SK-MEL-5 (cell line): Measurements from ENCODE around the gene PPP2R5C. TPM values are rescaled to one million over a fixed set of nuclear protein-coding genes. Genes with fewer than 3 reads are reported as not detected.

Experiments
- DNase-seq: peaks from one replicate; pipeline ENCODE4 v3.0.0-alpha.2; 2016; ENCODE audit warnings: low read depth, low spot score
- in situ Hi-C: cut with HindIII; loops from 2 replicates; pipeline ENCODE4 v1.10.0; 2016; ENCODE audit warnings: low sequenced_read_pairs, high pct_unique_total_duplicates, low pct_unique_long_range_greater_than_20kb
- total RNA-seq: library from RNA; depleted of rRNA; stranded (reverse); fragments of >200 nt; shearing (Covaris generic); gene quantifications from 2 replicates; pipeline ENCODE4 v1.2.3, GENCODE V29; 2014

PPP2R5C gene
- total RNA-seq, 1 experiment from 2014 or later: 235 TPM

- DNase-seq: no peak
- in situ Hi-C loops: no loop called here
These were observed 189.2 kb downstream of the PPP2R5C start for GRCh38 chr14:101950516-101951215.

DNA sequence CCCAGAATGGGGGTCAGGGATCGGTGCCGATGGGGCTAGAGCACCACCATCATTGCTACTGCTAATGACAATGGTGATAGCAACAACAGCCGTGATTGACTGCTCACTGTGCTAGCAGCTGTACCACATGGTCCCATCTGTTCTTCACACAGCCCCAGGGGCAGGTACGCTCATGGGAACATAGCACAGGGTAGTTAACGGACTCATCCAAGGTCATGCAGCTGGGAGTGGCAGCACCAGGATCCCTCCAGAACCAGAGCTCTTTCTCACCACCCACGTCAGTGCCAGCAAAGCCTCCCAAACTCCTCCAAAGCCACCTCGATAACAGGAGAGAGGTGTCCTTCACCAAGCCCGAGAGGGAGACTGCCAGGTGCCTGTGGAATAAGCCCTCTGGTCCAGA is 191.6 kb downstream of the PPP2R5C start:
- in situ Hi-C loops: no loop called here
- no peak for DNase-seq

DNA sequence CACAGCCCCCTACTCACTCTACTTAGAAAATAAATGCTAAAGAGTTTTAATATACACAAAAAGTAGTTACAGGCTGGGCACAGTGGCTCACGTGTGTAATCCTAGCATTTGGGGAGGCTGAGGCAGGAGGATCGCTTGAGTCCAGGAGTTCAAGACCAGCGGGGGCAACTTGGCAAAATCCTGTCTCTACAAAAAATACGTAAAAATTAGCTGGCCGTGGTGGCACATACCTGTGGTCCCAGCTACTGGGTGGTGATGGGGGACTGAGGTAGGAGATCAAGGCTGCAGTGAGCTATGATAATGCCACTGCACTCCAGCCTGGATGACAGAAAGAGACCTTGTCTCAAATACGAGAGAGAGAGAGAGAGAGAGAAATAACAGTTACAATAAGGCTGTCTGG is 193.0 kb downstream of the PPP2R5C start:
- no peak for DNase-seq
- in situ Hi-C loops: no loop called here

- in situ Hi-C loops: no loop called here
- no peak for DNase-seq
These were observed 194.2 kb downstream of the PPP2R5C start for GRCh38 chr14:101955695-101956161.

DNA sequence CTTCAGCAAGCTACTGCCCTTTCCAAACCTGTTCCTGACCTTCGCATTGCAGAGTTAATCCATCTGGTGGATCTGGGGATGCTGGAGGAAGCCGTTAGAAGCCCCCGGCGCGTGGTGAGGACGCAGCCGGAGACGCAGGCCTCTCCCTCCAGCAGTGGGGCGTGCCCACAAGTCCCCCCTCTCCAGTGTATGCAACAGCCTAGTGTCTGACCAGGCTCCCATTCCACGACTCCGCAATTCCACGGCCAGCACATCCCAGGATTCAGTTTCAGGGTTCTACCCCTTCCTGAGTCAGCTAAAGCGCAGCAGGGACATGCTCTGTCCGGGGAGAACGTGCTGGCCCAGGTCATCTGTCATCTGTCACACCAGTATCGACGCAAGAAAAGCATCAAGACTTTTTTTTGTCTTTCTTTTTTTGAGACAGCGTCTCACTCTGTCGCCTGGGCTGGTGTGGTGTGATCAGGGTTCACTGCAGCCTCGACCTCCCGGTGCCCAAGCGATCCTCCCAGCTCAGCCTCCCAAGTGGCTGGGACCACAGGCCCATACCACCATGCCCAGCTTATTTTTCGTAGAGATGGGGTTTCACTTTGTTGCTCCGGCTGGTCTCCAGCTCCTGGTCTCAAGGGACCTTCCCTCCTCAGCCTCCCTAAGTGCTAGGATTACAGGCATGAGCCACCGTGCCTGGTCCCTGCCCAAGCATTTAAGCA is 194.8 kb downstream of the PPP2R5C start:
- in situ Hi-C loops: no loop called here
- DNase-seq: no peak

GRCh38 chr14:101957406-101958234 is 196.1 kb downstream of the PPP2R5C start:
- in situ Hi-C loops: no loop called here
- DNase-seq: no peak

GRCh38 chr14:101958418-101959180 is 197.1 kb downstream of the PPP2R5C start:
- no peak for DNase-seq
- in situ Hi-C loops: no loop called here

DNA sequence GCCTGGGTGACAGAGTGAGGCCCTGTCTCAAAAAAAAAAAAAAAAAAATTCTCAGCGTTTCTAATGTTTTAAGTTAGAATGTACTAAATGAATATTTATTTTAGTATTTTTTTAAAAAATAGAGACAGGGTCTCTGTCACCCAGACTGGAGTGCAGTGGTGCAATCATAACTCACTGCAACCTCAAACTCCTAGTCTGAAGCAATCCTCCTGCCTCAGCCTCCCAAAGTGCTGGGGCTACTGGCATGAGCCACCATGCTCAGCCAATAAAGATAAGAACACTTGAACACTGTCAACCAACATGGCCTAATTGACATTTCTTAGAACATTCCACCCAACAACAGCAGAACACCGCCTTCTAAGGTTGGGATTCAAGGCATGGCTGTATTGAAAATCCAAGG is 197.8 kb downstream of the PPP2R5C start:
- no peak for DNase-seq

GRCh38 chr14:101960225-101960624 is 198.7 kb downstream of the PPP2R5C start:
- in situ Hi-C loops: no loop called here
- DNase-seq: peak; percentile 74

More for the DNA sequence above, 197.8 kb downstream of the PPP2R5C start:
- in situ Hi-C loops: no loop called here

GRCh38 chr14:101961011-101961721 is 199.7 kb downstream of the PPP2R5C start:
- DNase-seq: peak; percentile 89
- in situ Hi-C loops: no loop called here

DNA sequence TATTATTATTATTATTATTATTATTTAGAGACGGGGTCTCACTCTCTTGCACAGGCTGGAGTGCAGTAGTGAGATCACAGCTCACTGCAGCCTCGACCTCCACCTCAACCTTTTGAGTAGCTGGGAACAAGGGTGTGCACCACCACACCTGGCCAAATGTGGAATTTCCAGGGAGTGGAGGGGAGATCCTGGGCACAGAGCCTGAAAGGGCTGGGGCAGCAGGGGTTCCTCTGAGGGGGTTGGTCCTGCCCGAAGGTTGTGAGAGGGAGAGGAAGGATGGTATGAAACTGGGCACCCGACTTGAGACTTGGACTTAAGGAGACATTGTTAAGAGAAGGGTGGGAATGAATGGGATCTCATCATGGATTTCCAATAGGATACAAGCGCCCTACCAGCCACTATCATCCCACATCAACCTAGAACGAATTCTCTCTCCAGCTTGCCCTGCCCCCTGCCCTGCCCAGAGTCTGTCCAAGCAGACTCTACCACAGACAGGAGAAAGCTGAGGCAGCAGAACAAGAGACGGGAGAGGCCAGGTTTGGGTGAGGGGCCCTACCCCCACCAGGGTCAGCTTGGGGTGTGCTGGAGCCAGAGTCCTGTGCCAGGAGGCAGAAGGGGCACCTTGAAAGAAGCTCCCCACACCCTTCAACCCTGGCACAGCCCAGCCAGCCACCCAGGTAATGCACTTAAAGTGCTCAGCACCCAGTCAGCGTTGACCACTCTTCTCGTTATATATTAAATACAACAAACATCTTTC is 200.4 kb downstream of the PPP2R5C start:
- DNase-seq: no peak
- in situ Hi-C loops: no loop called here

DNA sequence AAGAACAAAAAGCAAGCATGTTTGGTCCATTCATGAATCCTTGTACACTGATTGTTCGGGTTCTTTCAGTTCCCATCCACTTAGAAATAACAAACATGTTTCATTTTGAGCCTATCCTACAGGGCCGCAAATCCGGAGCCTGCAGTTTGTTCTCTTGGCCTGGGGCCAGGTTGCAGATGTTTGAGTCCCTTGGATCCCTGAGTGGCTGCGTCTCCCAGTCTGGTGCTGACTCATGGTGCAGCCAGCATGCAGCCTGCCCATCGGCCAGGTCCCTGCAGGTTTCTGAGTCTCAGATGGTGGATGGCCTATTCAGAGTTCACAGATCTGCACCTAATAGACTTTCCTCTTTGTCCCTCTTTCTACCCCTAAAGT is 201.0 kb downstream of the PPP2R5C start:
- DNase-seq: peak; percentile 38
- in situ Hi-C loops: no loop called here

GRCh38 chr14:101963052-101963451 is 201.5 kb downstream of the PPP2R5C start:
- DNase-seq: no peak
- in situ Hi-C loops: no loop called here

GRCh38 chr14:101963656-101964296 is 202.3 kb downstream of the PPP2R5C start:
- in situ Hi-C loops: no loop called here
- no peak for DNase-seq

DNA sequence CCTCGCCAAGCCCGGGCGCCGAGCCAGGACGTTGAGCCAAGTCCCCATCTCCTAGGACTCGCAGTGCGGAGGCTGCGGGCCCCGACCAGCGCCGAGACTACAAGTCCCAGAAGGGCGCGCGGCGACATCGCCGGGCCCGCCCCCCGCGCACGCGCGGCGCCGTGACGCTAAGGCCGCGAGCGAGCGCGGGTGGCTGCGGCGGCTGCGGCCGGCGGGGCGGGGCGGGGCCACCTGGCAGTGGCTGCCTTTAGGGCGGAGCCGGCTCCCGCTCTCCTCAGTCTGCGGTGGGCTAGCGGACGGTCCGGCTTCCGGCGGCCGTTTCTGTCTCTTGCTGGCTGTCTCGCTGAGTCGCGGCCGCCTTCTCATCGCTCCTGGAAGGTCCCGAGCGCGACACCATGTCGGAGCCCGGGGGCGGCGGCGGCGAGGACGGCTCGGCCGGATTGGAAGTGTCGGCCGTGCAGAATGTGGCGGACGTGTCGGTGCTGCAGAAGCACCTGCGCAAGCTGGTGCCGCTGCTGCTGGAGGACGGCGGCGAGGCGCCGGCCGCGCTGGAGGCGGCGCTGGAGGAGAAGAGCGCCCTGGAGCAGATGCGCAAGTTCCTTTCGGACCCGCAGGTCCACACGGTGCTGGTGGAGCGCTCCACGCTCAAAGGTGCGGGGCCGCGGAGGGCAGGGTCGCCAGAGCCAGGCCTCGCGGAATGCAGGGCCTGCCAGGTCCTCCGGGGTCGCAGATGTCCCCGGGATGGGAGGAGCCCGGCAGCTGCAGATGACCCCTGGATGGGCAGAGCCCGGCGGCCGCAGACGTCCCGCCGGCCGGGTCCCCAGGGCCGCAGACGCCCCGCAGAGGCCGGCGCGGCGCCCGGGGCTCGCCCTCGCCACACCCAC is 203.0 kb downstream of the PPP2R5C start, which contains the start of gene DYNC1H1:
TSS of gene DYNC1H1 (plus strand) at position 277 of the 884 bp plus-strand sequence. CDS start at position 396, 119 bp downstream.
- DNase-seq: peak; percentile 88
- in situ Hi-C loops: no loop called here
